Neural progenitor cell (in vitro differentiated cells): Measurements from ENCODE around the gene VWA2.

Source experiments
- CTCF ChIP-seq: fragments of 200-600 bp; sonication (generic); IDR thresholded peaks from 2 replicates; pipeline ENCODE4 v1.5.1; 2017; ENCODE audit warnings: antibody characterized with exemption, mild to moderate bottlenecking
- EZH2 ChIP-seq: fragments of 200-600 bp; sonication (generic); IDR thresholded peaks from 2 replicates; pipeline ENCODE4 v1.6.1; 2017; ENCODE audit warnings: antibody characterized with exemption, mild to moderate bottlenecking, moderate library complexity

GRCh38 chr10:114301951-114302710, 63.1 kb downstream of the VWA2 start:
- no peak for TF ChIP-seq EZH2
- no peak for TF ChIP-seq CTCF
